K562 (cell line): ENCODE measurements around the gene ISYNA1. TPM values are rescaled to one million over a fixed set of nuclear protein-coding genes. Genes with fewer than 3 reads are reported as not detected.

Source experiments
- ATAC-seq: fragments of 200-7000 bp; cut with Tn5 transposase; 3 replicates; pipeline ENCODE4 v1.9.1; 2020; ENCODE audit warnings: moderate library complexity
- BruUV-seq: library from RNA; stranded (reverse); fragments of 400-500 nt; replicated peaks from 2 replicates; lab custom pipeline; 2021; lab: Mats Ljungman, UMichigan
- CTCF ChIA-PET: fragments of 300-600 bp; formaldehyde crosslinking; extraction: SDS; loops from one replicate; lab custom pipeline; 2021; ENCODE audit warnings: low intra/inter-chr PET ratio; lab: Yijun Ruan, JAX
- POLR2A ChIA-PET: fragments of 300-600, 350-650 bp; sonication (Branson Sonifier 250); formaldehyde crosslinking; extraction: SDS; loops from one replicate; lab custom pipeline; 2021; ENCODE audit warnings: antibody characterized with exemption, inconsistent platforms; lab: Yijun Ruan, JAX
- DNase-seq, 4 experiments: peaks; one replicate each; pipeline versions ENCODE4 v3.0.0 to v3.0.0-alpha.2; 2011 to 2018; ENCODE audit warnings: low spot score in 3 of 4, mixed read lengths in 3 of 4; ENCODE audit errors: extremely low read depth in 1 of 4
- FAIRE-seq: peaks from 2 replicates; lab custom pipeline; 2011; peaks lifted over from hg19 to GRCh38; lab: Jason Lieb, UNC
- H2AFZ ChIP-seq: 2 replicates; pipeline ENCODE4 v1.6.0; 2011; ENCODE audit warnings: low read depth, low read length, control low read depth, inconsistent platforms
- H3K27ac ChIP-seq: fragments of 200-600 bp; 3 replicates; pipeline ENCODE4 v1.8.0; 2011; ENCODE audit warnings: low read depth, mild to moderate bottlenecking, control low read depth, inconsistent platforms, low read length, moderate library complexity, mixed read lengths; ENCODE audit errors: extremely low read depth
- H3K27me3 ChIP-seq, 2 experiments: fragments of 300-600 bp in 1 of 2; 2 replicates in 1 of 2; 3 replicates in 1 of 2; pipeline versions ENCODE4 v1.6.0 to v1.8.0; 2011; ENCODE audit warnings: inconsistent platforms in 2 of 2, low read length in 2 of 2, mild to moderate bottlenecking in 1 of 2, mixed read lengths in 1 of 2, moderate library complexity in 1 of 2; ENCODE audit not compliant: control insufficient read depth in 2 of 2, insufficient read depth in 2 of 2
- H3K36me3 ChIP-seq: fragments of 300-600 bp; 3 replicates; pipeline ENCODE4 v1.8.0; 2011; ENCODE audit warnings: mild to moderate bottlenecking, low read length, inconsistent platforms; ENCODE audit not compliant: control insufficient read depth, insufficient read depth
- H3K4me1 ChIP-seq, 2 experiments: fragments of 200-600 bp in 1 of 2; replicated peaks in 1 of 2; 2 replicates in 1 of 2; 3 replicates in 1 of 2; pipeline versions ENCODE4 v1.5.1 to v1.8.0; 2011; ENCODE audit warnings: inconsistent platforms in 2 of 2, low read length in 2 of 2, mild to moderate bottlenecking in 1 of 2, mixed read lengths in 1 of 2, moderate library complexity in 1 of 2; ENCODE audit not compliant: control insufficient read depth in 2 of 2, insufficient read depth in 2 of 2
- H3K4me2 ChIP-seq: 2 replicates; pipeline ENCODE4 v1.6.1; 2011; ENCODE audit warnings: low read length, control low read depth, inconsistent platforms, mixed read lengths; ENCODE audit not compliant: insufficient read depth
- H3K4me3 ChIP-seq: fragments of 200-600 bp; sonication (generic), shearing (Covaris generic); 2 replicates; pipeline ENCODE4 v1.5.1; 2016; ENCODE audit warnings: control low read depth, inconsistent platforms
- H3K79me2 ChIP-seq: fragments of 200-600 bp; 3 replicates; pipeline ENCODE4 v1.8.0; 2011; ENCODE audit warnings: low read length, inconsistent platforms; ENCODE audit not compliant: control insufficient read depth, insufficient read depth
- H3K9ac ChIP-seq, 2 experiments: 2 replicates each; pipeline versions ENCODE4 v1.6.0 to v1.6.1; 2011; ENCODE audit warnings: low read depth in 2 of 2, low read length in 2 of 2, control low read depth in 1 of 2, inconsistent platforms in 1 of 2, mild to moderate bottlenecking in 1 of 2, mixed read lengths in 1 of 2; ENCODE audit not compliant: insufficient read depth in 1 of 2
- H3K9me1 ChIP-seq: one replicate; pipeline ENCODE4 v1.6.0; 2011; ENCODE audit warnings: inconsistent platforms, mild to moderate bottlenecking, low read length, moderate library complexity; ENCODE audit not compliant: control insufficient read depth, insufficient read depth
- H3K9me3 ChIP-seq: replicated peaks from 2 replicates; pipeline ENCODE4 v1.5.1; 2011; ENCODE audit warnings: low read depth, low read length, inconsistent platforms; ENCODE audit not compliant: control insufficient read depth, insufficient read depth
- H4K20me1 ChIP-seq: replicated peaks from 2 replicates; pipeline ENCODE4 v1.6.1; 2011; ENCODE audit warnings: low read length, inconsistent platforms, mixed read lengths; ENCODE audit not compliant: control insufficient read depth, insufficient read depth
- FOXJ2 ChIP-seq: fragments of 200-800 bp; sonication (Bioruptor generic); IDR thresholded peaks from 2 replicates; pipeline ENCODE4 v1.6.1; 2016; ENCODE audit warnings: missing genetic modification characterization, missing compliant biosample characterization
- NCOA1 ChIP-seq: fragments of 450-650 bp; IDR thresholded peaks from 2 replicates; pipeline ENCODE4 v1.6.1; 2016; ENCODE audit warnings: low read depth
- NCOA2 ChIP-seq, 2 experiments: fragments of 450-650 bp; IDR thresholded peaks; 2 replicates each; pipeline ENCODE4 v1.6.1; 2018; ENCODE audit warnings: mild to moderate bottlenecking in 2 of 2, moderate library complexity in 1 of 2; ENCODE audit not compliant: partially characterized antibody in 2 of 2
- POLR2A ChIP-seq: fragments of 450-650 bp; conservative IDR thresholded peaks from 2 replicates; pipeline ENCODE4 v1.6.1; 2016
- POLR2G ChIP-seq: fragments of 200-400 bp; formaldehyde crosslinking; IDR thresholded peaks from 2 replicates; pipeline ENCODE4 v1.6.1; 2017; ENCODE audit warnings: low read depth, mild to moderate bottlenecking, antibody characterized with exemption, low read length, moderate library complexity
- WGBS: fragments of 100-300 bp; shearing (Covaris generic); methylation state at CpG from one replicate; pipeline ENCODE4 v1.1.6; 2016; ENCODE audit warnings: low coverage, mixed read lengths; ENCODE audit not compliant: insufficient coverage; ENCODE audit errors: missing lambda C conversion rate; 5-methylcytosine and 5-hydroxymethylcytosine counted together
- in situ Hi-C: fragments of 300-500 bp; cut with MboI; formaldehyde crosslinking; loops from 4 replicates; pipeline ENCODE4 v1.15.0; 2018; ENCODE audit warnings: inconsistent platforms, mixed read lengths
- intact Hi-C: fragments of 100-400 bp; cut with micrococcal nuclease; formaldehyde crosslinking; loops from 2 replicates; pipeline ENCODE4 v1.14.2; 2022
- polyA plus RNA-seq, 8 experiments: library from polyadenylated mRNA; depleted of rRNA in 4 of 8; stranded (reverse) in 5 of 8; unstranded in 3 of 8; fragments of >200 nt; fragmentation: Nextera tagmentation in 2 of 8; fragmentation: Illumina TruSeq in 1 of 8; extraction: Ambion mirVana in 2 of 8; extraction: Trizol in 1 of 8; gene quantifications; 2 replicates each; pipeline versions ENCODE4 v1.2.1 to v1.2.3, GENCODE V29; 2011 to 2014; ENCODE audit warnings: inconsistent platforms in 1 of 8, missing spikeins in 1 of 8
- total RNA-seq, 7 experiments: library from RNA; depleted of rRNA in 6 of 7; stranded (reverse); fragments of >200 nt in 6 of 7; fragmentation: Illumina TruSeq in 2 of 7; extraction: Trizol in 2 of 7; gene quantifications; 2 replicates each; pipeline versions ENCODE4 v1.2.1 to v1.2.3, GENCODE V29; 2011 to 2021; ENCODE audit warnings: low replicate concordance in 1 of 7
- TF ChIP-seq, protein P1 (sequence below): fragments of 250-450 bp; sonication (Bioruptor Pico); IDR thresholded peaks from 2 replicates; pipeline ENCODE4 v1.5.0; 2020; ENCODE audit warnings: mild to moderate bottlenecking
- TF ChIP-seq, protein P2 (sequence below), 2 experiments: fragments of 450-650 bp; IDR thresholded peaks; 2 replicates each; pipeline ENCODE4 v1.6.1; 2018; ENCODE audit warnings: mild to moderate bottlenecking in 2 of 2, low read depth in 1 of 2; ENCODE audit not compliant: partially characterized antibody in 2 of 2
- TF ChIP-seq, protein P3 (sequence below): sonication (generic); formaldehyde crosslinking; IDR thresholded peaks from 2 replicates; pipeline ENCODE4 v1.9.0; 2022; ENCODE audit warnings: mild to moderate bottlenecking, missing genetic modification reagents

Gene ISYNA1
- total and polyA plus RNA-seq, 9 of the 15 experiments (the other 6 are each of a cell fraction or from before 2014, with no cell fraction given), result 21.8 to 460 (median 93.2) TPM

DNA sequence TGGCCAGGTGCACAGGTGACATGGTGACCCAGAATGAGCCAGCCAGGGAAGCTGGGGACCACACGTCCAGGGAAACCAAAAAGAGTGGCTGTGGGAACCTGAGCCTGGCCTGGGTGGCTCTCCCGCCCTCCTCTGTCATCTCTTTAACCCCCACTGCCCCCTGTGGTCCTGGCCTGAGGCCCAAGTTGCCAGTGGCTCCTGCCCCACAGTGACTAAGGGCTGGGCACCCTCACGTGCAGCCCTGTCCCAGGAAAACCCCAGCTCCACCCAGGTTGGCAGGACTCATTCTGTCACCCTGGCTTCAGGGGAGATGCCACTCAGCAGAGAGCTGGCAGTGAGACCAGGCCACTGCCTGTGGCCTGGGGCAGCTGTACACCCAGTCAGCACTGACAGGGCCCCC is 30.6 kb upstream of the ISYNA1 start:
- no peaks in the 10 kb centered on the region for H3K27me3 ChIP-seq
- H3K27ac ChIP-seq, result no peak overlapping the region
- ChIA-PET POLR2A (no interaction called here), CTCF (no interaction called here)
- FAIRE-seq (no peak), DNase-seq (no peak), ATAC-seq (no peak)
- H3K9me1 ChIP-seq, result peaks cover 20% of the 10 kb centered on the region
- no peak overlapping the region for H2AFZ ChIP-seq
- no peak overlapping the region for H3K4me3 ChIP-seq
- 77% methylated on average over 3 of the region's 3 CpGs for WGBS
- no peaks in the 10 kb centered on the region for H3K9me3 ChIP-seq
- H3K79me2 ChIP-seq, result peaks cover 31% of the 10 kb centered on the region
- H3K4me2 ChIP-seq, result no peak overlapping the region
- BruUV-seq, result no TSS peak
- in situ Hi-C loops (loop anchor here (5.0 kb wide), 1 partner anchor 209 kb away; no protein-coding TSS in a partner anchor), intact Hi-C loops (loop anchor here (5.0 kb wide), 1 partner anchor 209 kb away; no protein-coding TSS in a partner anchor)
- peaks cover 38% of the 10 kb centered on the region for H4K20me1 ChIP-seq
- peak overlapping the region in 1 of 2 experiments; percentile 63; a peak in 1 of 4 replicates for H3K9ac ChIP-seq
- peaks cover 46% of the 10 kb centered on the region; the same call in 2 of the 3 replicates for H3K36me3 ChIP-seq
- H3K4me1 ChIP-seq, result peaks cover 6 to 62% of the 10 kb centered on the region in 2 experiments; a peak in 4 of 5 replicates
- TF ChIP-seq, protein P1, sequence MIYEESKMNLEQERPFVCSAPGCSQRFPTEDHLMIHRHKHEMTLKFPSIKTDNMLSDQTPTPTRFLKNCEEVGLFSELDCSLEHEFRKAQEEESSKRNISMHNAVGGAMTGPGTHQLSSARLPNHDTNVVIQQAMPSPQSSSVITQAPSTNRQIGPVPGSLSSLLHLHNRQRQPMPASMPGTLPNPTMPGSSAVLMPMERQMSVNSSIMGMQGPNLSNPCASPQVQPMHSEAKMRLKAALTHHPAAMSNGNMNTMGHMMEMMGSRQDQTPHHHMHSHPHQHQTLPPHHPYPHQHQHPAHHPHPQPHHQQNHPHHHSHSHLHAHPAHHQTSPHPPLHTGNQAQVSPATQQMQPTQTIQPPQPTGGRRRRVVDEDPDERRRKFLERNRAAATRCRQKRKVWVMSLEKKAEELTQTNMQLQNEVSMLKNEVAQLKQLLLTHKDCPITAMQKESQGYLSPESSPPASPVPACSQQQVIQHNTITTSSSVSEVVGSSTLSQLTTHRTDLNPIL (CRISPR knock-in tag), result no peak
- TF ChIP-seq FOXJ2, result no peak
- TF ChIP-seq, protein P2, sequence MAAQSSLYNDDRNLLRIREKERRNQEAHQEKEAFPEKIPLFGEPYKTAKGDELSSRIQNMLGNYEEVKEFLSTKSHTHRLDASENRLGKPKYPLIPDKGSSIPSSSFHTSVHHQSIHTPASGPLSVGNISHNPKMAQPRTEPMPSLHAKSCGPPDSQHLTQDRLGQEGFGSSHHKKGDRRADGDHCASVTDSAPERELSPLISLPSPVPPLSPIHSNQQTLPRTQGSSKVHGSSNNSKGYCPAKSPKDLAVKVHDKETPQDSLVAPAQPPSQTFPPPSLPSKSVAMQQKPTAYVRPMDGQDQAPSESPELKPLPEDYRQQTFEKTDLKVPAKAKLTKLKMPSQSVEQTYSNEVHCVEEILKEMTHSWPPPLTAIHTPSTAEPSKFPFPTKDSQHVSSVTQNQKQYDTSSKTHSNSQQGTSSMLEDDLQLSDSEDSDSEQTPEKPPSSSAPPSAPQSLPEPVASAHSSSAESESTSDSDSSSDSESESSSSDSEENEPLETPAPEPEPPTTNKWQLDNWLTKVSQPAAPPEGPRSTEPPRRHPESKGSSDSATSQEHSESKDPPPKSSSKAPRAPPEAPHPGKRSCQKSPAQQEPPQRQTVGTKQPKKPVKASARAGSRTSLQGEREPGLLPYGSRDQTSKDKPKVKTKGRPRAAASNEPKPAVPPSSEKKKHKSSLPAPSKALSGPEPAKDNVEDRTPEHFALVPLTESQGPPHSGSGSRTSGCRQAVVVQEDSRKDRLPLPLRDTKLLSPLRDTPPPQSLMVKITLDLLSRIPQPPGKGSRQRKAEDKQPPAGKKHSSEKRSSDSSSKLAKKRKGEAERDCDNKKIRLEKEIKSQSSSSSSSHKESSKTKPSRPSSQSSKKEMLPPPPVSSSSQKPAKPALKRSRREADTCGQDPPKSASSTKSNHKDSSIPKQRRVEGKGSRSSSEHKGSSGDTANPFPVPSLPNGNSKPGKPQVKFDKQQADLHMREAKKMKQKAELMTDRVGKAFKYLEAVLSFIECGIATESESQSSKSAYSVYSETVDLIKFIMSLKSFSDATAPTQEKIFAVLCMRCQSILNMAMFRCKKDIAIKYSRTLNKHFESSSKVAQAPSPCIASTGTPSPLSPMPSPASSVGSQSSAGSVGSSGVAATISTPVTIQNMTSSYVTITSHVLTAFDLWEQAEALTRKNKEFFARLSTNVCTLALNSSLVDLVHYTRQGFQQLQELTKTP (IDR thresholded peaks at IDR 0.05; ENCODE audit: low read depth in 1 of 2, partially characterized antibody in 2 of 2), result no peak
- TF ChIP-seq NCOA2 (IDR thresholded peaks at IDR 0.05; ENCODE audit: partially characterized antibody in 2 of 2), result no peak
- no peak for TF ChIP-seq NCOA1
- TF ChIP-seq POLR2G, result 0 out of 2 replicates have a peak, but pooled peaks have one; percentile 13
- 0 out of 2 replicates have a peak, but pooled peaks have one; percentile 5 for TF ChIP-seq POLR2A
- TF ChIP-seq, protein P3, sequence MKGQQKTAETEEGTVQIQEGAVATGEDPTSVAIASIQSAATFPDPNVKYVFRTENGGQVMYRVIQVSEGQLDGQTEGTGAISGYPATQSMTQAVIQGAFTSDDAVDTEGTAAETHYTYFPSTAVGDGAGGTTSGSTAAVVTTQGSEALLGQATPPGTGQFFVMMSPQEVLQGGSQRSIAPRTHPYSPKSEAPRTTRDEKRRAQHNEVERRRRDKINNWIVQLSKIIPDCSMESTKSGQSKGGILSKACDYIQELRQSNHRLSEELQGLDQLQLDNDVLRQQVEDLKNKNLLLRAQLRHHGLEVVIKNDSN (CRISPR knock-in tag), result no peak
